Osteoblast (primary cell): Measurements from ENCODE around the gene VAV3. TPM values are rescaled to one million over a fixed set of nuclear protein-coding genes. Genes with fewer than 3 reads are reported as not detected.

Experiments used
- DNase-seq: peaks from one replicate; pipeline ENCODE4 v3.0.0; 2011; ENCODE audit warnings: low spot score, mixed read lengths; ENCODE audit not compliant: insufficient read length; ENCODE audit errors: missing footprints
- H2AFZ ChIP-seq: 2 replicates; pipeline ENCODE4 v1.6.0; 2011; ENCODE audit warnings: mild to moderate bottlenecking, low read length
- H3K27ac ChIP-seq: 2 replicates; pipeline ENCODE4 v1.5.1; 2011; ENCODE audit warnings: mild to moderate bottlenecking, low read depth, low read length, moderate library complexity
- H3K27me3 ChIP-seq: 2 replicates; pipeline ENCODE4 v1.6.0; 2012; ENCODE audit warnings: mild to moderate bottlenecking, control low read depth, inconsistent platforms, low read length, moderate library complexity; ENCODE audit not compliant: insufficient read depth
- H3K36me3 ChIP-seq: 2 replicates; pipeline ENCODE4 v1.5.1; 2011; ENCODE audit warnings: mild to moderate bottlenecking, low read length, control low read depth, moderate library complexity; ENCODE audit not compliant: insufficient read depth
- H3K4me1 ChIP-seq: 2 replicates; pipeline ENCODE4 v1.5.1; 2011; ENCODE audit warnings: mild to moderate bottlenecking, low read length, control low read depth, moderate library complexity; ENCODE audit not compliant: insufficient read depth
- H3K4me2 ChIP-seq: 2 replicates; pipeline ENCODE4 v1.6.0; 2011; ENCODE audit warnings: mild to moderate bottlenecking, low read length; ENCODE audit not compliant: insufficient read depth
- H3K4me3 ChIP-seq: fragments of 200-600 bp; sonication (generic); 3 replicates; pipeline ENCODE4 v1.5.1; 2012; ENCODE audit warnings: mild to moderate bottlenecking, low read length, inconsistent platforms; ENCODE audit not compliant: insufficient read depth
- H3K79me2 ChIP-seq: 2 replicates; pipeline ENCODE4 v1.6.0; 2012; ENCODE audit warnings: mild to moderate bottlenecking, low read length, control low read depth, inconsistent platforms; ENCODE audit not compliant: insufficient read depth
- H3K9me3 ChIP-seq: 2 replicates; pipeline ENCODE4 v1.5.1; 2011; ENCODE audit warnings: low read depth, low read length, control low read depth
- H4K20me1 ChIP-seq: 2 replicates; pipeline ENCODE4 v1.6.0; 2012; ENCODE audit warnings: mild to moderate bottlenecking, low read length, control low read depth; ENCODE audit not compliant: insufficient read depth
- CTCF ChIP-seq: IDR thresholded peaks from 2 replicates; pipeline ENCODE4 v1.5.1; 2011; ENCODE audit warnings: mild to moderate bottlenecking, low read depth, low read length, moderate library complexity; ENCODE audit errors: extremely low read depth
- total RNA-seq: library from RNA; depleted of rRNA; stranded (reverse); fragments of >200 nt; gene quantifications from 2 replicates; pipeline ENCODE4 v1.2.3, GENCODE V29; 2012

Gene VAV3
- total RNA-seq, 1 donor, result 0.72 TPM

DNA sequence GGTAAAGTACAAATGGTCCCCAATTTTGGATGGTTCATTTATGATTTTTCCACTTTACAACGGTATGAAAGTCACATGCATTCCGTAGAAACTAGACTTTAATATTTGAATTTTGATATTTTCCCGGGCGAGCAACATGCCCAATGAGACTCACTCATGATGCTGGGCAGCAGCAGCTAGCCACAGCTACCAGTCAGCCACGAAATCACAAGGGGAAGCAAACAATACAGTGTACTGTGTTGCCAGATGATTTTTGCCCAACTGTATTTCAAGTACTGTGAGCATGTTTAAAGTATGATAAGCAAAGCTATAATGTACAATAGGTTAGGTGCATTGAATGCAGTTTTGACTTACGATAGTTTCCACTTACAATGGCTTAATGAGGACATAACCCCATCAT lies 266.8 kb downstream of the VAV3 start:
- DNase-seq, result no peak
- no peaks in the 10 kb centered on the region for H4K20me1 ChIP-seq

DNA sequence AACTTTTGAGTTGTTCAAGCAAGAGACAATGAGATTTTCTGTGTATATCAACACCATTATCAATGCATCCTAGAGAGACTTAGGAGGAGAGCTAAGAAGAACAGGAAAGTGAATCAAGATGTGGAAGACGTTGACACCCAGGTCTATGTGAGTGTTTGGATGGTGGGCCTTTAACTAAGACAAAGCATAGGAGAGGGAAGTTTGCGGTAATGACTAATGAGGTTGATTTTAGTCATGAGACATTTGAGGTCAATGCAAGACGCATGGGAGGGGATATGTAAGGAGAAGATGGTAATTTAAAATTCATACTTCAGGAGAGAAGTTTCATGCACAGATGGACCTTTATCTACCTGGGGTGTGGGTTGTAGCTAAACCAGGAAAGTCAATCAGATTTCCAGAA lies 269.6 kb downstream of the VAV3 start:
- Histone ChIP-seq H2AFZ (no peak overlapping the region), H3K4me1 (no peaks in the 10 kb centered on the region), H3K4me2 (no peak overlapping the region), H3K36me3 (no peaks in the 10 kb centered on the region), H4K20me1 (no peaks in the 10 kb centered on the region), H3K4me3 (no peak overlapping the region), H3K27ac (no peak overlapping the region), H3K79me2 (no peaks in the 10 kb centered on the region), H3K9me3 (no peaks in the 10 kb centered on the region), H3K27me3 (no peaks in the 10 kb centered on the region)
- TF ChIP-seq CTCF, result no peak
- no peak for DNase-seq

More for the DNA sequence above, 266.8 kb downstream of the VAV3 start:
- no peaks in the 10 kb centered on the region for H3K79me2 ChIP-seq
- H3K4me3 ChIP-seq, result no peak overlapping the region
- H2AFZ ChIP-seq, result no peak overlapping the region
- H3K27ac ChIP-seq, result no peak overlapping the region
- H3K4me2 ChIP-seq, result no peak overlapping the region
- no peaks in the 10 kb centered on the region for H3K36me3 ChIP-seq
- TF ChIP-seq CTCF, result no peak
- no peaks in the 10 kb centered on the region for H3K27me3 ChIP-seq
- H3K4me1 ChIP-seq, result no peaks in the 10 kb centered on the region
- H3K9me3 ChIP-seq, result no peaks in the 10 kb centered on the region

GRCh38 chr1:107692580-107693345 lies 272.2 kb downstream of the VAV3 start:
- no peak overlapping the region for H3K4me2 ChIP-seq
- no peak overlapping the region for H3K4me3 ChIP-seq
- H3K36me3 ChIP-seq, result no peaks in the 10 kb centered on the region
- no peaks in the 10 kb centered on the region for H4K20me1 ChIP-seq
- DNase-seq, result no peak
- H3K4me1 ChIP-seq, result no peaks in the 10 kb centered on the region
- no peaks in the 10 kb centered on the region for H3K79me2 ChIP-seq
- H3K27ac ChIP-seq, result no peak overlapping the region
- H2AFZ ChIP-seq, result no peak overlapping the region
- no peaks in the 10 kb centered on the region for H3K9me3 ChIP-seq
- no peaks in the 10 kb centered on the region for H3K27me3 ChIP-seq
- no peak for TF ChIP-seq CTCF

DNA sequence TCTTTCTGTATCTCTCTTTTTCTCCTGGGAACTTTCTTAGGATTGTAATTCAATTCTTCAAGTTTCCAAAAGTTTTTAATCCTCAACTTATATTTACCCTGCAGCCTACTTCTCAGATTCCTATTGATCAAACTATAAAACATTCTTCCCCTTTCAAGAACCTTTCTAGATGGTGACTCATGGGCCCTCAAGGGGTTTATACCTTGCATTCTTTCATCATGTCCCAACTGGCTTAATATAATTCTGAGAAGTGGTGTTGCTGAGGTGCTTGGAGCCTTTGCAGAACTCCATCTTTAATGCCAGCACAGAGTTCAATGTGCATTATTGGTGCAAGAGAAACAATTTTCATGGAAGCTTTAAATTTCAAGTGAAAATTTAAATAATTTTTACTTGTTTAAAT lies 273.4 kb downstream of the VAV3 start:
- H3K27ac ChIP-seq, result no peak overlapping the region
- no peaks in the 10 kb centered on the region for H3K9me3 ChIP-seq
- H4K20me1 ChIP-seq, result no peaks in the 10 kb centered on the region
- H3K79me2 ChIP-seq, result no peaks in the 10 kb centered on the region
- H3K4me3 ChIP-seq, result no peak overlapping the region
- H2AFZ ChIP-seq, result no peak overlapping the region
- no peak for TF ChIP-seq CTCF
- no peaks in the 10 kb centered on the region for H3K36me3 ChIP-seq
- H3K4me1 ChIP-seq, result no peaks in the 10 kb centered on the region
- H3K4me2 ChIP-seq, result no peak overlapping the region
- no peaks in the 10 kb centered on the region for H3K27me3 ChIP-seq
- DNase-seq, result no peak
